Activated T-helper 17 cell treated with anti-CD3 and anti-CD28 coated beads, Interleukin-2, amount 50 U/mL, for 72 hours (primary cell): Measurements from ENCODE around the gene PM20D1. TPM values are rescaled to one million over a fixed set of nuclear protein-coding genes. Genes with fewer than 3 reads are reported as not detected.

Experiments
- ATAC-seq: fragments of 150-1000 bp; cut with Tn5 transposase; replicated peaks from 2 replicates; pipeline ENCODE4 v1.10.0; 2021; ENCODE audit warnings: mild to moderate bottlenecking, moderate library complexity
- H3K27ac Mint-ChIP-seq: one replicate; pipeline ENCODE4 v1.8.0; 2022; ENCODE audit warnings: mixed read lengths
- H3K27me3 Mint-ChIP-seq: one replicate; pipeline ENCODE4 v1.8.0; 2022; ENCODE audit warnings: mixed read lengths
- H3K36me3 Mint-ChIP-seq: one replicate; pipeline ENCODE4 v1.8.0; 2022; ENCODE audit warnings: low read depth, mild to moderate bottlenecking, mixed read lengths
- H3K4me1 Mint-ChIP-seq: one replicate; pipeline ENCODE4 v1.8.0; 2022; ENCODE audit warnings: mixed read lengths
- H3K4me3 Mint-ChIP-seq: one replicate; pipeline ENCODE4 v1.8.0; 2022; ENCODE audit warnings: mild to moderate bottlenecking, mixed read lengths
- H3K9me3 Mint-ChIP-seq: one replicate; pipeline ENCODE4 v1.8.0; 2022; ENCODE audit warnings: mixed read lengths
- total RNA-seq, 2 donors: library from RNA; stranded (reverse); gene quantifications; one replicate each; pipeline ENCODE4 v1.2.3, GENCODE V29; 2022

The PM20D1 gene
- total RNA-seq, 2 donors from 2014 or later: 0.32 TPM

- Mint-ChIP-seq H3K27me3 (no peaks in the 10 kb centered on the region), H3K9me3 (no peaks in the 10 kb centered on the region), H3K27ac (peak overlapping the region; percentile 85), H3K4me3 (peak overlapping the region; percentile 79), H3K4me1 (peaks cover 58% of the 10 kb centered on the region), H3K36me3 (peaks cover 75% of the 10 kb centered on the region)
- ATAC-seq: peak; percentile 92
Measured at GRCh38 chr1:205805082-205805711, 44.7 kb downstream of the PM20D1 start.

- H3K27me3 Mint-ChIP-seq: no peaks in the 10 kb centered on the region
- H3K27ac Mint-ChIP-seq: peak overlapping the region; percentile 85
- peaks cover 75% of the 10 kb centered on the region for H3K36me3 Mint-ChIP-seq
- ATAC-seq: no peak
- H3K9me3 Mint-ChIP-seq: no peaks in the 10 kb centered on the region
- H3K4me1 Mint-ChIP-seq: peaks cover 58% of the 10 kb centered on the region
- H3K4me3 Mint-ChIP-seq: peak overlapping the region; percentile 79
Measured at GRCh38 chr1:205804605-205805004, 45.3 kb downstream of the PM20D1 start.

GRCh38 chr1:205803986-205804385 is 45.9 kb downstream of the PM20D1 start:
- Mint-ChIP-seq H3K27ac (peak overlapping the region; percentile 68), H3K4me3 (peak overlapping the region; percentile 79), H3K27me3 (no peaks in the 10 kb centered on the region), H3K36me3 (peaks cover 71% of the 10 kb centered on the region), H3K9me3 (no peaks in the 10 kb centered on the region), H3K4me1 (peaks cover 53% of the 10 kb centered on the region)
- no peak for ATAC-seq

GRCh38 chr1:205802060-205802459 is 47.9 kb downstream of the PM20D1 start:
- no peaks in the 10 kb centered on the region for H3K27me3 Mint-ChIP-seq
- H3K9me3 Mint-ChIP-seq: no peaks in the 10 kb centered on the region
- H3K4me3 Mint-ChIP-seq: no peak overlapping the region
- H3K27ac Mint-ChIP-seq: peak overlapping the region; percentile 70
- H3K36me3 Mint-ChIP-seq: peaks cover 72% of the 10 kb centered on the region
- peaks cover 38% of the 10 kb centered on the region for H3K4me1 Mint-ChIP-seq
- ATAC-seq: no peak

GRCh38 chr1:205800981-205801703 is 48.8 kb downstream of the PM20D1 start:
- Mint-ChIP-seq H3K4me3 (no peak overlapping the region), H3K4me1 (peaks cover 30% of the 10 kb centered on the region), H3K27ac (peak overlapping the region; percentile 70), H3K9me3 (no peaks in the 10 kb centered on the region), H3K36me3 (peaks cover 74% of the 10 kb centered on the region), H3K27me3 (no peaks in the 10 kb centered on the region)
- ATAC-seq: no peak

- Mint-ChIP-seq H3K27me3 (no peaks in the 10 kb centered on the region), H3K9me3 (no peaks in the 10 kb centered on the region), H3K27ac (no peak overlapping the region), H3K4me3 (no peak overlapping the region), H3K4me1 (peaks cover 23% of the 10 kb centered on the region), H3K36me3 (peaks cover 73% of the 10 kb centered on the region)
- no peak for ATAC-seq
Measured at GRCh38 chr1:205800427-205800826, 49.5 kb downstream of the PM20D1 start.

- peak overlapping the region; percentile 75 for H3K27ac Mint-ChIP-seq
- H3K9me3 Mint-ChIP-seq: no peaks in the 10 kb centered on the region
- peaks cover 7% of the 10 kb centered on the region for H3K4me1 Mint-ChIP-seq
- peaks cover 76% of the 10 kb centered on the region for H3K36me3 Mint-ChIP-seq
- no peaks in the 10 kb centered on the region for H3K27me3 Mint-ChIP-seq
- H3K4me3 Mint-ChIP-seq: no peak overlapping the region
- peak; percentile 39 for ATAC-seq
Measured at GRCh38 chr1:205798577-205798976, 51.4 kb downstream of the PM20D1 start.

GRCh38 chr1:205797168-205797567 is 52.8 kb downstream of the PM20D1 start:
- Mint-ChIP-seq H3K9me3 (no peaks in the 10 kb centered on the region), H3K27me3 (no peaks in the 10 kb centered on the region), H3K4me1 (peaks cover 6% of the 10 kb centered on the region), H3K4me3 (no peak overlapping the region), H3K27ac (no peak overlapping the region), H3K36me3 (peaks cover 89% of the 10 kb centered on the region)
- ATAC-seq: no peak

GRCh38 chr1:205794011-205794730 is 55.8 kb downstream of the PM20D1 start:
- Mint-ChIP-seq H3K27me3 (no peaks in the 10 kb centered on the region), H3K36me3 (peaks cover 94% of the 10 kb centered on the region), H3K4me3 (no peak overlapping the region), H3K9me3 (no peaks in the 10 kb centered on the region), H3K4me1 (no peaks in the 10 kb centered on the region), H3K27ac (no peak overlapping the region)
- ATAC-seq: no peak

GRCh38 chr1:205792961-205793673 is 56.8 kb downstream of the PM20D1 start:
- H3K27ac Mint-ChIP-seq: peak overlapping the region; percentile 21
- H3K9me3 Mint-ChIP-seq: no peaks in the 10 kb centered on the region
- H3K4me3 Mint-ChIP-seq: no peak overlapping the region
- peaks cover 87% of the 10 kb centered on the region for H3K36me3 Mint-ChIP-seq
- no peak for ATAC-seq
- H3K4me1 Mint-ChIP-seq: no peaks in the 10 kb centered on the region
- no peaks in the 10 kb centered on the region for H3K27me3 Mint-ChIP-seq

- Mint-ChIP-seq H3K36me3 (peaks cover 80% of the 10 kb centered on the region), H3K9me3 (no peaks in the 10 kb centered on the region), H3K27me3 (no peaks in the 10 kb centered on the region), H3K27ac (no peak overlapping the region), H3K4me3 (no peak overlapping the region), H3K4me1 (no peaks in the 10 kb centered on the region)
- no peak for ATAC-seq
Measured at GRCh38 chr1:205792481-205792881, 57.5 kb downstream of the PM20D1 start.

- Mint-ChIP-seq H3K4me1 (no peaks in the 10 kb centered on the region), H3K4me3 (no peak overlapping the region), H3K27ac (no peak overlapping the region), H3K36me3 (peaks cover 72% of the 10 kb centered on the region), H3K9me3 (no peaks in the 10 kb centered on the region), H3K27me3 (no peaks in the 10 kb centered on the region)
- ATAC-seq: peak; percentile 88
Measured at GRCh38 chr1:205791568-205792180, 58.3 kb downstream of the PM20D1 start.

GRCh38 chr1:205787287-205787916 is 62.5 kb downstream of the PM20D1 start:
- H3K27me3 Mint-ChIP-seq: no peaks in the 10 kb centered on the region
- H3K36me3 Mint-ChIP-seq: peaks cover 33% of the 10 kb centered on the region
- H3K4me1 Mint-ChIP-seq: peaks cover 3% of the 10 kb centered on the region
- ATAC-seq: no peak
- no peaks in the 10 kb centered on the region for H3K9me3 Mint-ChIP-seq
- H3K27ac Mint-ChIP-seq: no peak overlapping the region
- no peak overlapping the region for H3K4me3 Mint-ChIP-seq

- peaks cover 3% of the 10 kb centered on the region for H3K4me1 Mint-ChIP-seq
- H3K36me3 Mint-ChIP-seq: peaks cover 25% of the 10 kb centered on the region
- H3K27ac Mint-ChIP-seq: no peak overlapping the region
- no peak overlapping the region for H3K4me3 Mint-ChIP-seq
- H3K27me3 Mint-ChIP-seq: no peaks in the 10 kb centered on the region
- ATAC-seq: no peak
- H3K9me3 Mint-ChIP-seq: no peaks in the 10 kb centered on the region
Measured at GRCh38 chr1:205786601-205787000, 63.3 kb downstream of the PM20D1 start.
